H1 (cell line): ENCODE measurements around the gene BAG1. TPM values are rescaled to one million over a fixed set of nuclear protein-coding genes. Genes with fewer than 3 reads are reported as not detected.

Experiments
- CTCF ChIA-PET: fragments of 300-600 bp; sonication (Branson Sonifier 250); formaldehyde crosslinking; loops from one replicate; lab custom pipeline; 2021; ENCODE audit not compliant: partially characterized antibody; lab: Charles Lee
- POLR2A ChIA-PET: fragments of 300-600 bp; sonication (Branson Sonifier 250); formaldehyde crosslinking; loops from one replicate; lab custom pipeline; 2021; ENCODE audit warnings: inconsistent platforms; ENCODE audit not compliant: partially characterized antibody; lab: Charles Lee
- DNase-seq, 2 experiments: peaks; one replicate each; pipeline versions ENCODE4 v3.0.0 to v3.0.0-alpha.2; 2010 to 2022; ENCODE audit warnings: low spot score in 2 of 2, low read depth in 1 of 2, mixed read lengths in 1 of 2
- FAIRE-seq: peaks from 2 replicates; lab custom pipeline; 2011; peaks lifted over from hg19 to GRCh38; lab: Jason Lieb, UNC
- H2AFZ ChIP-seq: 2 replicates; pipeline ENCODE4 v1.8.1; 2012; ENCODE audit warnings: low read length, inconsistent platforms
- H2AK5ac ChIP-seq: 2 replicates; pipeline ENCODE4 v1.6.1; 2013; ENCODE audit warnings: low read depth, low read length
- H2BK120ac ChIP-seq: replicated peaks from 2 replicates; pipeline ENCODE3; 2013; ENCODE audit warnings: low read depth, low read length, inconsistent platforms
- H2BK12ac ChIP-seq: 2 replicates; pipeline ENCODE4 v1.6.1; 2013; ENCODE audit warnings: low read depth, low read length
- H2BK15ac ChIP-seq: 2 replicates; pipeline ENCODE4 v1.6.1; 2013; ENCODE audit warnings: low read length
- H2BK20ac ChIP-seq: 2 replicates; pipeline ENCODE4 v1.6.1; 2013; ENCODE audit warnings: low read length
- H2BK5ac ChIP-seq: 2 replicates; pipeline ENCODE4 v1.6.1; 2013; ENCODE audit warnings: low read depth, low read length
- H3K14ac ChIP-seq: 2 replicates; pipeline ENCODE4 v1.6.1; 2013; ENCODE audit warnings: inconsistent platforms; ENCODE audit not compliant: insufficient read length
- H3K18ac ChIP-seq: 2 replicates; pipeline ENCODE4 v1.6.1; 2013; ENCODE audit warnings: low read length; ENCODE audit errors: extremely low read depth
- H3K23ac ChIP-seq: 2 replicates; pipeline ENCODE4 v1.6.1; 2013; ENCODE audit warnings: inconsistent platforms; ENCODE audit not compliant: insufficient read length
- H3K23me2 ChIP-seq: 2 replicates; pipeline ENCODE4 v1.6.1; 2013; ENCODE audit warnings: low read depth, low read length
- H3K27ac ChIP-seq: 2 replicates; pipeline ENCODE4 v1.6.1; 2011; ENCODE audit warnings: low read depth, low read length, inconsistent platforms
- H3K27me3 ChIP-seq, 4 experiments: replicated peaks in 1 of 4; 1 replicate in 1 of 4; 2 replicates in 3 of 4; pipeline versions ENCODE4 v1.6.1 to v1.8.1; 2011 to 2013; ENCODE audit warnings: low read length in 3 of 4, mild to moderate bottlenecking in 3 of 4, inconsistent platforms in 2 of 4, mixed read lengths in 2 of 4, moderate library complexity in 1 of 4; ENCODE audit not compliant: control insufficient read depth in 3 of 4, insufficient read depth in 3 of 4; ENCODE audit errors: extremely low read depth in 1 of 4
- H3K36me3 ChIP-seq, 4 experiments: 2 replicates each; pipeline versions ENCODE4 v1.6.1 to v1.8.1; 2011 to 2013; ENCODE audit warnings: mild to moderate bottlenecking in 4 of 4, low read length in 3 of 4, moderate library complexity in 2 of 4, control low read depth in 1 of 4, inconsistent platforms in 1 of 4; ENCODE audit not compliant: insufficient read depth in 4 of 4, control insufficient read depth in 2 of 4
- H3K4ac ChIP-seq: replicated peaks from 2 replicates; pipeline ENCODE3; 2013; ENCODE audit warnings: low read length, low read depth, mixed read lengths, inconsistent platforms; ENCODE audit not compliant: insufficient read length
- H3K4me1 ChIP-seq, 4 experiments: replicated peaks in 1 of 4; 1 replicate in 1 of 4; 2 replicates in 3 of 4; pipeline versions ENCODE4 v1.6.1 to v1.8.1; 2011 to 2013; ENCODE audit warnings: low read length in 3 of 4, inconsistent platforms in 2 of 4, mixed read lengths in 1 of 4; ENCODE audit not compliant: insufficient read depth in 4 of 4, control insufficient read depth in 3 of 4
- H3K4me2 ChIP-seq, 2 experiments: 2 replicates each; pipeline versions ENCODE4 v1.6.1 to v1.8.1; 2011 to 2013; ENCODE audit warnings: low read depth in 2 of 2, low read length in 2 of 2, control low read depth in 1 of 2, inconsistent platforms in 1 of 2, mild to moderate bottlenecking in 1 of 2; ENCODE audit not compliant: insufficient read depth in 1 of 2
- H3K4me3 ChIP-seq, 4 experiments: fragments of 200-600, 300-600 bp in 1 of 4; sonication (generic), shearing (Covaris generic), sonication (Bioruptor Twin) in 1 of 4; 2 replicates each; pipeline versions ENCODE4 v1.5.1 to v1.8.1; 2011 to 2016; ENCODE audit warnings: low read length in 4 of 4, low read depth in 3 of 4, control low read depth in 2 of 4, inconsistent platforms in 2 of 4, mild to moderate bottlenecking in 2 of 4, mixed read lengths in 1 of 4, moderate library complexity in 1 of 4; ENCODE audit not compliant: insufficient read depth in 2 of 4; ENCODE audit errors: extremely low read depth in 1 of 4
- H3K56ac ChIP-seq: replicated peaks from 2 replicates; pipeline ENCODE3; 2013; ENCODE audit warnings: low read depth, mild to moderate bottlenecking, mixed read lengths, low read length, inconsistent platforms; ENCODE audit not compliant: insufficient read length
- H3K79me1 ChIP-seq: 2 replicates; pipeline ENCODE4 v1.6.1; 2013; ENCODE audit warnings: low read depth, low read length, control low read depth
- H3K79me2 ChIP-seq, 2 experiments: 2 replicates each; pipeline versions ENCODE4 v1.6.1 to v1.8.1; 2012 to 2013; ENCODE audit warnings: low read length in 2 of 2, mild to moderate bottlenecking in 2 of 2, inconsistent platforms in 1 of 2; ENCODE audit not compliant: insufficient read depth in 2 of 2, control insufficient read depth in 1 of 2
- H3K9ac ChIP-seq, 4 experiments: replicated peaks in 1 of 4; 1 replicate in 1 of 4; 2 replicates in 3 of 4; pipeline versions ENCODE4 v1.6.1 to v1.8.1; 2011 to 2013; ENCODE audit warnings: low read depth in 3 of 4, low read length in 3 of 4, control low read depth in 2 of 4, mild to moderate bottlenecking in 2 of 4, moderate library complexity in 2 of 4, inconsistent platforms in 1 of 4; ENCODE audit errors: extremely low read depth in 1 of 4
- H3K9me3 ChIP-seq, 2 experiments: 2 replicates each; pipeline versions ENCODE4 v1.6.1 to v1.8.1; 2012 to 2013; ENCODE audit warnings: mild to moderate bottlenecking in 2 of 2, moderate library complexity in 2 of 2, control low read depth in 1 of 2, inconsistent platforms in 1 of 2, low read depth in 1 of 2, low read length in 1 of 2, mixed read lengths in 1 of 2; ENCODE audit not compliant: insufficient read depth in 2 of 2
- H4K20me1 ChIP-seq, 2 experiments: replicated peaks in 1 of 2; 2 replicates each; pipeline versions ENCODE3 to v1.8.1; 2011 to 2013; ENCODE audit warnings: inconsistent platforms in 2 of 2, low read length in 2 of 2, mild to moderate bottlenecking in 1 of 2; ENCODE audit not compliant: insufficient read depth in 2 of 2, control insufficient read depth in 1 of 2
- H4K5ac ChIP-seq: 2 replicates; pipeline ENCODE4 v1.6.1; 2013; ENCODE audit warnings: low read length, low read depth, mixed read lengths, inconsistent platforms; ENCODE audit not compliant: insufficient read length
- H4K8ac ChIP-seq: 2 replicates; pipeline ENCODE4 v1.8.0; 2013; ENCODE audit warnings: mild to moderate bottlenecking, moderate library complexity, low read length, inconsistent platforms; ENCODE audit not compliant: insufficient read depth; ENCODE audit errors: extremely low read depth
- H4K91ac ChIP-seq: replicated peaks from 2 replicates; pipeline ENCODE3; 2013; ENCODE audit warnings: low read length, mixed read lengths, inconsistent platforms; ENCODE audit not compliant: insufficient read length
- SP2 ChIP-seq: IDR thresholded peaks from 2 replicates; pipeline ENCODE4 v1.6.1; 2012; ENCODE audit warnings: mild to moderate bottlenecking, low read length, inconsistent platforms
- WGBS, 2 experiments: shearing (Covaris generic) in 1 of 2; methylation state at CpG; one replicate each; pipeline versions ENCODE4 v1.1.6 to v1.1.7; 2013 to 2015; ENCODE audit warnings: low lambda C conversion rate in 2 of 2, mixed read lengths in 2 of 2, inconsistent platforms in 1 of 2, low coverage in 1 of 2, missing lambda C conversion rate in 1 of 2; ENCODE audit not compliant: insufficient replicate concordance in 2 of 2, insufficient coverage in 1 of 2, insufficient read length in 1 of 2; ENCODE audit errors: extremely low coverage in 1 of 2, missing lambda C conversion rate in 1 of 2; 5-methylcytosine and 5-hydroxymethylcytosine counted together
- polyA plus RNA-seq, 7 experiments: library from polyadenylated mRNA; depleted of rRNA in 3 of 7; stranded (reverse) in 5 of 7; unstranded in 2 of 7; fragments of >200 nt in 5 of 7; fragments of 200-250 nt in 2 of 7; gene quantifications; 1 replicate in 5 of 7; 2 replicates in 1 of 7; 4 replicates in 1 of 7; pipeline versions ENCODE4 v1.2.1 to v1.2.3, GENCODE V29; 2011 to 2013; ENCODE audit warnings: missing spikeins in 2 of 7, mixed read lengths in 2 of 7
- total RNA-seq: library from RNA; stranded (reverse); fragmentation: NEBNext Ultra II Directional; extraction: Animal tissue kit (Norgen Biotek cat#: 25700); gene quantifications from 2 replicates; pipeline ENCODE4 v1.2.1, GENCODE V29; 2021

BAG1 gene
- total and polyA plus RNA-seq, 2 of the 8 experiments (the other 6 are each of a cell fraction or from before 2014, with no cell fraction given): 14.7 to 59.8 TPM

DNA sequence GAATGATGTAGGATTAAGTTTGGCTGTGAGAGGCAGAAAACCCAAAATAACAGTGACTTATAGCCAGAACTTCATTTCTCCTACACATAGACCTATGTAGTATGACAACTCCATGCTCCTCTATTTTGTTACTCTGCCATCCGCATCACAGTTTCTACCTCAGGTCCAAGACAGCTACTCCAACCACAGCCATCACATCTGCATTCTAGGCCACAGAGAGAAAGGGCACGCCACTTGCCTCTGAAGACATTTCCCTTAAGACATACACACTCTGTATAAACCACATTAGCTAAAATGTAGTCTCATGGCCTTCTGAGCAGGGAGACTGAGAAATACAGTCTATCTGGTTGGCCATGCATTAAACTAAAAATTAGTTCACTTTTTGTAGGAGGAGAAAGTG lies 14.5 kb downstream of the BAG1 start:
- Histone ChIP-seq H3K79me1 (no peaks in the 10 kb centered on the region), H2BK15ac (no peak overlapping the region), H2BK20ac (no peak overlapping the region), H4K91ac (no peak overlapping the region), H4K5ac (no peak overlapping the region), H3K27me3 (no peaks in the 10 kb centered on the region), H3K4me2 (no peak overlapping the region), H3K79me2 (no peaks in the 10 kb centered on the region), H2BK120ac (no peak overlapping the region), H3K56ac (no peak overlapping the region), H3K9me3 (no peaks in the 10 kb centered on the region), H4K20me1 (peaks cover 2% of the 10 kb centered on the region in 2 experiments), H3K27ac (no peak overlapping the region), H2BK5ac (no peak overlapping the region), H3K4me1 (no peaks in the 10 kb centered on the region), H3K4me3 (no peak overlapping the region), H3K23ac (no peak overlapping the region), H4K8ac (no peak overlapping the region), H3K18ac (no peak overlapping the region), H2AK5ac (no peak overlapping the region), H3K36me3 (peaks cover 12 to 22% (median 19%) of the 10 kb centered on the region in 4 experiments), H2AFZ (no peak overlapping the region), H3K4ac (no peak overlapping the region), H3K14ac (no peak overlapping the region), H3K9ac (no peak overlapping the region), H3K23me2 (no peaks in the 10 kb centered on the region; the same call in 1 of the 2 replicates), H2BK12ac (no peak overlapping the region)
- ChIA-PET POLR2A (interaction anchor here (0.7 to 1.0 kb wide), 3 partner anchors 10 to 40 kb away, joined by 3 to 4 read pairs (median 4); partner anchors contain the start of gene NFX1), CTCF (interaction anchor here (1.1 kb wide), 1 partner anchor 15 kb away, joined by 3 read pairs; no protein-coding TSS in a partner anchor)
- 85% methylated on average over 2 of the region's 2 CpGs; no CpG with 5 or more reads in 1 of the 2 experiments for WGBS, 2 experiments
- no peak for TF ChIP-seq SP2
- no peak for DNase-seq
- no peak for FAIRE-seq
